ENCODE results near the gene ATP6V0A4. TPM values are rescaled to one million over a fixed set of nuclear protein-coding genes. Genes with fewer than 3 reads are reported as not detected.

The ATP6V0A4 gene
- total and polyA plus RNA-seq, 2 of the 13 experiments (the other 11 are each of a cell fraction or from before 2014, with no cell fraction given): 0.24 to 0.25 TPM

- POLR2A ChIA-PET: no interaction called here
- no peaks in the 10 kb centered on the region for H3K4me1 ChIP-seq (ENCODE audit: insufficient read depth, low read length)
- H3K36me3 ChIP-seq (replicated peaks in 1 of 2; ENCODE audit: control insufficient read depth in 1 of 2, insufficient read depth in 2 of 2, low read length in 2 of 2): no peaks in the 10 kb centered on the region
- H3K27me3 ChIP-seq (ENCODE audit: control insufficient read depth in 1 of 2, insufficient read depth in 2 of 2, low read length in 2 of 2): peaks cover 0 to 20% of the 10 kb centered on the region in 2 experiments; a peak in 3 of 5 replicates
- no peaks in the 10 kb centered on the region for H3K79me2 ChIP-seq (ENCODE audit: insufficient read depth, low read length)
- TF ChIP-seq ZNF777 (CRISPR knock-in tag; IDR thresholded peaks at IDR 0.05): no peak
- TF ChIP-seq PTBP1 (IDR thresholded peaks at IDR 0.05; ENCODE audit: low read depth, low read length, poor library complexity, severe bottlenecking): no peak
- TF ChIP-seq KAT8 (CRISPR knock-in tag; IDR thresholded peaks at IDR 0.05): no peak
- TF ChIP-seq MAF1 (CRISPR knock-in tag; IDR thresholded peaks at IDR 0.05; ENCODE audit: borderline replicate concordance): no peak
- TF ChIP-seq FOXP1 (IDR thresholded peaks at IDR 0.05): no peak
- no peak for TF ChIP-seq FOXP1 (CRISPR knock-in tag; IDR thresholded peaks at IDR 0.05)
- TF ChIP-seq SP4 (CRISPR knock-in tag; IDR thresholded peaks at IDR 0.05): no peak
- no peak for TF ChIP-seq ONECUT2 (CRISPR knock-in tag; IDR thresholded peaks at IDR 0.05)
- no peak for TF ChIP-seq ZFP1 (CRISPR knock-in tag; IDR thresholded peaks at IDR 0.05)
- TF ChIP-seq ARNT2 (CRISPR knock-in tag; IDR thresholded peaks at IDR 0.05; ENCODE audit: low read depth): no peak
- H2AFZ ChIP-seq (ENCODE audit: low read length): no peak overlapping the region
- intact Hi-C loops (cut with micrococcal nuclease; ENCODE audit: unreplicated experiment) (no loop called here), in situ Hi-C loops (cut with HindIII; ENCODE audit: extremely low pct_ligation_motif_present, low pct_unique_long_range_greater_than_20kb) (no loop called here)
- BruUV-seq (replicated peaks): no TSS peak
- CTCF ChIA-PET (ENCODE audit: low intra/inter-chr PET ratio, low total read pairs): no interaction called here
- no peak overlapping the region for H3K27ac ChIP-seq (ENCODE audit: extremely low read length, insufficient read depth, low read length)
- no peak overlapping the region for H3K9ac ChIP-seq (ENCODE audit: insufficient read depth, low read depth, low read length)
- ATAC-seq (no peak), DNase-seq (ENCODE audit: low spot score) (no peak), FAIRE-seq (no peak)
- 72% methylated on average over 6 of the region's 7 CpGs for WGBS (ENCODE audit: low lambda C conversion rate)
- H3K4me2 ChIP-seq (ENCODE audit: low read depth, low read length): no peak overlapping the region
- H4K20me1 ChIP-seq (ENCODE audit: insufficient read depth, low read length): no peaks in the 10 kb centered on the region
- no peak overlapping the region for H3K4me3 ChIP-seq (replicated peaks in 1 of 3; ENCODE audit: insufficient read depth in 1 of 3, low read depth in 2 of 3, low read length in 3 of 3)
- H3K9me3 ChIP-seq (ENCODE audit: low read length): no peaks in the 10 kb centered on the region
Observed at GRCh38 chr7:138716889-138717288, 81.1 kb downstream of the ATP6V0A4 start.

DNA sequence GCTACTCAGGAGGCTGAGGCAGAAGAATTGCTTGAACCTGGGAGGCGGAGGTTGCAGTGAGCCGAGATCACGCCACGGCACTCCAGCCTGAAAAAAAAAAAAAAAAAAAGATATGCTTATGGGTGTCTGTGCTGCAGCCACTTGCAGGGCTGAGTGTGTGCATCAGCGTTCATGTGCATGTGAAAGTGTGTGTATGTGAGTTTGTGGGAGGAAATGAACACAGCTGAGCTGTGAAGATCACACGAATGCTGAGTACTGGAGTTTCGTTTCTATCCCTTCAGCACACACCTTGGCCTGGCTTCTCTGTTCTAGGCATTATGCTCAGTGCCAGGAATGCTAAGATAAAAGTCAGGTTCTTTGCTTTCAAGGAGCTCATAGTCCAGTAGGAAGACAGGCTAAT is 84.8 kb downstream of the ATP6V0A4 start:
- Histone ChIP-seq H3K4me2 (ENCODE audit: low read depth, low read length) (no peak overlapping the region), H3K9me3 (ENCODE audit: low read length) (no peaks in the 10 kb centered on the region), H3K27me3 (ENCODE audit: control insufficient read depth in 1 of 2, insufficient read depth in 2 of 2, low read length in 2 of 2) (peaks cover 0 to 33% of the 10 kb centered on the region in 2 experiments; a peak in 3 of 5 replicates), H3K27ac (ENCODE audit: extremely low read length, insufficient read depth, low read length) (no peak overlapping the region), H3K4me1 (ENCODE audit: insufficient read depth, low read length) (no peaks in the 10 kb centered on the region), H3K79me2 (ENCODE audit: insufficient read depth, low read length) (no peaks in the 10 kb centered on the region), H3K4me3 (replicated peaks in 1 of 3; ENCODE audit: insufficient read depth in 1 of 3, low read depth in 2 of 3, low read length in 3 of 3) (no peak overlapping the region), H2AFZ (ENCODE audit: low read length) (no peak overlapping the region), H3K36me3 (replicated peaks in 1 of 2; ENCODE audit: control insufficient read depth in 1 of 2, insufficient read depth in 2 of 2, low read length in 2 of 2) (no peaks in the 10 kb centered on the region), H3K9ac (ENCODE audit: insufficient read depth, low read depth, low read length) (no peak overlapping the region), H4K20me1 (ENCODE audit: insufficient read depth, low read length) (no peaks in the 10 kb centered on the region)
- in situ Hi-C loops (cut with HindIII; ENCODE audit: extremely low pct_ligation_motif_present, low pct_unique_long_range_greater_than_20kb): no loop called here
- intact Hi-C loops (cut with micrococcal nuclease; ENCODE audit: unreplicated experiment): no loop called here
- BruUV-seq (replicated peaks): no TSS peak
- 65% methylated on average over 7 of the region's 7 CpGs for WGBS (ENCODE audit: low lambda C conversion rate)
- no peak for FAIRE-seq
- POLR2A ChIA-PET: no interaction called here
- ATAC-seq: no peak
- CTCF ChIA-PET (ENCODE audit: low intra/inter-chr PET ratio, low total read pairs): no interaction called here
- no peak for DNase-seq (ENCODE audit: low spot score)
- no peak for TF ChIP-seq ZNF589 (CRISPR knock-in tag; conservative IDR thresholded peaks at IDR 0.05)
- TF ChIP-seq RBAK (CRISPR knock-in tag; IDR thresholded peaks at IDR 0.05): no peak
- no peak for TF ChIP-seq SIX1 (CRISPR knock-in tag; IDR thresholded peaks at IDR 0.05; ENCODE audit: borderline replicate concordance)
- TF ChIP-seq ZNF747 (CRISPR knock-in tag; IDR thresholded peaks at IDR 0.05; ENCODE audit: borderline replicate concordance): no peak
- TF ChIP-seq ZBTB8A (CRISPR knock-in tag; IDR thresholded peaks at IDR 0.05; ENCODE audit: borderline replicate concordance, low read depth): no peak
- no peak for TF ChIP-seq PLRG1 (conservative IDR thresholded peaks at IDR 0.05)
- no peak for TF ChIP-seq ZNF788 (CRISPR knock-in tag; IDR thresholded peaks at IDR 0.05; ENCODE audit: borderline replicate concordance)
- TF ChIP-seq POLR2A (IDR thresholded peaks at IDR 0.05; ENCODE audit: insufficient read depth in 1 of 2, low read depth in 2 of 2, low read length in 2 of 2): no peak
- TF ChIP-seq DZIP1 (CRISPR knock-in tag; IDR thresholded peaks at IDR 0.05): no peak
- TF ChIP-seq NFYB (CRISPR knock-in tag; IDR thresholded peaks at IDR 0.05): no peak
- no peak for TF ChIP-seq CHD2 (IDR thresholded peaks at IDR 0.05; ENCODE audit: low read depth, low read length)
- TF ChIP-seq JUN (CRISPR knock-in tag; IDR thresholded peaks at IDR 0.05): no peak

All from HepG2 (cell line).